ENCODE measurements around the gene KNDC1.

DNA sequence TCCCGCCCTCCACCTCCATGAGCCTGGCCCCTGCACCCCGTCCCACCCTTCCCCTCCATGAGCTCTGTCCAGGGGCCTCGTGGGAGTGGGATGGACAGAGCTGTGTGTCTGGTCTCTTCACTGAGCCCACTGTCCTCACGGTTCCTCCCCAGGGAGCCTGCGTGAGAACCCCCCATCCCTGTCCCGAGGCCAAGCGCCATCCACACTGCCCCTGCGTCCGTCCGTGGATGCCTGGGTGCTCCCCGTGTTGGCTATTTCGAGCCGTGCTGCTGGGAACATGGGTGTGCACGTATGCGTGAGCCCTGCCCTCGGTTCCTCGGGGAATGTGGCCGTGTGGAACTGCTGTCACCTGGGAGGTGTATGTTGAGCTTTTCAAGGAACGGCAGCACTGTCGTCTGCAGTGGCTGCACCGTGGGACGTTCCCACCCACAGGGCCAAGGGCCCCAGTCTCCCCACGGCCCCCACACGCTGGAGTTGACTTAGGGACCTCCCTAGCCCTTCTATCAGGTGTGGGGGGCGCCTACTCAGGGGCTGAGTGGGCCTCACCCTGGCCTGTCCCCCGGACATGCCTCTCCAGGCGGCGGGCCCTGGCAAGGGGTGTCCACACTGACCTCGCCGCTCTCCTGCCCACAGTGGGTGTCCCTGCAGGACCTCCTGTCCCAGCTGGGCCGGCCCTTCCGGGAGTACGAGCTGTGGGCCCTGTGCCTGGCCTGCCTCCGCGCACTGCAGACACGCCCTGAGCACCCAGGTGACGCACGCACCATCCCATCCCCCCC is 28.1 kb downstream of the KNDC1 start:
- no peak for TF ChIP-seq POLR2AphosphoS5 (IDR thresholded peaks at IDR 0.05; ENCODE audit: low read depth)
- TF ChIP-seq, protein P1, sequence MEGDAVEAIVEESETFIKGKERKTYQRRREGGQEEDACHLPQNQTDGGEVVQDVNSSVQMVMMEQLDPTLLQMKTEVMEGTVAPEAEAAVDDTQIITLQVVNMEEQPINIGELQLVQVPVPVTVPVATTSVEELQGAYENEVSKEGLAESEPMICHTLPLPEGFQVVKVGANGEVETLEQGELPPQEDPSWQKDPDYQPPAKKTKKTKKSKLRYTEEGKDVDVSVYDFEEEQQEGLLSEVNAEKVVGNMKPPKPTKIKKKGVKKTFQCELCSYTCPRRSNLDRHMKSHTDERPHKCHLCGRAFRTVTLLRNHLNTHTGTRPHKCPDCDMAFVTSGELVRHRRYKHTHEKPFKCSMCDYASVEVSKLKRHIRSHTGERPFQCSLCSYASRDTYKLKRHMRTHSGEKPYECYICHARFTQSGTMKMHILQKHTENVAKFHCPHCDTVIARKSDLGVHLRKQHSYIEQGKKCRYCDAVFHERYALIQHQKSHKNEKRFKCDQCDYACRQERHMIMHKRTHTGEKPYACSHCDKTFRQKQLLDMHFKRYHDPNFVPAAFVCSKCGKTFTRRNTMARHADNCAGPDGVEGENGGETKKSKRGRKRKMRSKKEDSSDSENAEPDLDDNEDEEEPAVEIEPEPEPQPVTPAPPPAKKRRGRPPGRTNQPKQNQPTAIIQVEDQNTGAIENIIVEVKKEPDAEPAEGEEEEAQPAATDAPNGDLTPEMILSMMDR (conservative IDR thresholded peaks at IDR 0.05; ENCODE audit: low read depth in 2 of 2), result no peak
- TF ChIP-seq, protein P2, sequence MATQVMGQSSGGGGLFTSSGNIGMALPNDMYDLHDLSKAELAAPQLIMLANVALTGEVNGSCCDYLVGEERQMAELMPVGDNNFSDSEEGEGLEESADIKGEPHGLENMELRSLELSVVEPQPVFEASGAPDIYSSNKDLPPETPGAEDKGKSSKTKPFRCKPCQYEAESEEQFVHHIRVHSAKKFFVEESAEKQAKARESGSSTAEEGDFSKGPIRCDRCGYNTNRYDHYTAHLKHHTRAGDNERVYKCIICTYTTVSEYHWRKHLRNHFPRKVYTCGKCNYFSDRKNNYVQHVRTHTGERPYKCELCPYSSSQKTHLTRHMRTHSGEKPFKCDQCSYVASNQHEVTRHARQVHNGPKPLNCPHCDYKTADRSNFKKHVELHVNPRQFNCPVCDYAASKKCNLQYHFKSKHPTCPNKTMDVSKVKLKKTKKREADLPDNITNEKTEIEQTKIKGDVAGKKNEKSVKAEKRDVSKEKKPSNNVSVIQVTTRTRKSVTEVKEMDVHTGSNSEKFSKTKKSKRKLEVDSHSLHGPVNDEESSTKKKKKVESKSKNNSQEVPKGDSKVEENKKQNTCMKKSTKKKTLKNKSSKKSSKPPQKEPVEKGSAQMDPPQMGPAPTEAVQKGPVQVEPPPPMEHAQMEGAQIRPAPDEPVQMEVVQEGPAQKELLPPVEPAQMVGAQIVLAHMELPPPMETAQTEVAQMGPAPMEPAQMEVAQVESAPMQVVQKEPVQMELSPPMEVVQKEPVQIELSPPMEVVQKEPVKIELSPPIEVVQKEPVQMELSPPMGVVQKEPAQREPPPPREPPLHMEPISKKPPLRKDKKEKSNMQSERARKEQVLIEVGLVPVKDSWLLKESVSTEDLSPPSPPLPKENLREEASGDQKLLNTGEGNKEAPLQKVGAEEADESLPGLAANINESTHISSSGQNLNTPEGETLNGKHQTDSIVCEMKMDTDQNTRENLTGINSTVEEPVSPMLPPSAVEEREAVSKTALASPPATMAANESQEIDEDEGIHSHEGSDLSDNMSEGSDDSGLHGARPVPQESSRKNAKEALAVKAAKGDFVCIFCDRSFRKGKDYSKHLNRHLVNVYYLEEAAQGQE (IDR thresholded peaks at IDR 0.05; ENCODE audit: unreplicated experiment), result no peak
- TF ChIP-seq EZH2phosphoT487 (IDR thresholded peaks at IDR 0.05; ENCODE audit: unreplicated experiment), result no peak
- no peak for TF ChIP-seq EZH2 (IDR thresholded peaks at IDR 0.05; ENCODE audit: low read depth, unreplicated experiment)
- TF ChIP-seq JUNB (IDR thresholded peaks at IDR 0.05; ENCODE audit: unreplicated experiment), result no peak
- TF ChIP-seq, protein P3, sequence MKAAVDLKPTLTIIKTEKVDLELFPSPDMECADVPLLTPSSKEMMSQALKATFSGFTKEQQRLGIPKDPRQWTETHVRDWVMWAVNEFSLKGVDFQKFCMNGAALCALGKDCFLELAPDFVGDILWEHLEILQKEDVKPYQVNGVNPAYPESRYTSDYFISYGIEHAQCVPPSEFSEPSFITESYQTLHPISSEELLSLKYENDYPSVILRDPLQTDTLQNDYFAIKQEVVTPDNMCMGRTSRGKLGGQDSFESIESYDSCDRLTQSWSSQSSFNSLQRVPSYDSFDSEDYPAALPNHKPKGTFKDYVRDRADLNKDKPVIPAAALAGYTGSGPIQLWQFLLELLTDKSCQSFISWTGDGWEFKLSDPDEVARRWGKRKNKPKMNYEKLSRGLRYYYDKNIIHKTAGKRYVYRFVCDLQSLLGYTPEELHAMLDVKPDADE (IDR thresholded peaks at IDR 0.05), result no peak

All from GM23338 (cell line).